Activated naive CD4-positive, alpha-beta T cell treated with anti-CD3 and anti-CD28 coated beads for 36 hours (primary cell): Measurements from ENCODE around the gene TMEM39A. TPM values are rescaled to one million over a fixed set of nuclear protein-coding genes. Genes with fewer than 3 reads are reported as not detected.

ENCODE experiments used
- CTCF ChIA-PET: fragments of 350-600 bp; sonication (Branson Sonifier 250); formaldehyde crosslinking; loops from one replicate; lab custom pipeline; 2021; ENCODE audit warnings: antibody characterized with exemption; lab: Charles Lee
- DNase-seq: peaks from one replicate; pipeline ENCODE4 v3.0.0-alpha.2; 2020
- H3K27ac Mint-ChIP-seq: one replicate; pipeline ENCODE4 v1.8.0; 2021; ENCODE audit warnings: mild to moderate bottlenecking, mixed read lengths
- H3K27me3 Mint-ChIP-seq: one replicate; pipeline ENCODE4 v1.8.0; 2021; ENCODE audit warnings: low read depth, mixed read lengths
- H3K36me3 Mint-ChIP-seq: one replicate; pipeline ENCODE4 v1.8.0; 2021; ENCODE audit warnings: low read depth, mixed read lengths
- H3K4me1 Mint-ChIP-seq: one replicate; pipeline ENCODE4 v1.8.0; 2021; ENCODE audit warnings: low read depth, mixed read lengths
- H3K4me3 Mint-ChIP-seq: one replicate; pipeline ENCODE4 v1.8.0; 2021; ENCODE audit warnings: mild to moderate bottlenecking, moderate library complexity, mixed read lengths
- H3K9me3 Mint-ChIP-seq: one replicate; pipeline ENCODE4 v1.8.0; 2021; ENCODE audit warnings: mixed read lengths
- intact Hi-C: fragments of 100-400 bp; cut with micrococcal nuclease; formaldehyde crosslinking; loops from one replicate; pipeline ENCODE4 v1.15.1; 2023
- total RNA-seq, 2 experiments: library from RNA; stranded (reverse); gene quantifications; one replicate each; pipeline ENCODE4 v1.2.3, GENCODE V29; 2021

Gene TMEM39A
- total RNA-seq, 2 experiments from 2014 or later, result 21.4 to 26.9 TPM

DNA sequence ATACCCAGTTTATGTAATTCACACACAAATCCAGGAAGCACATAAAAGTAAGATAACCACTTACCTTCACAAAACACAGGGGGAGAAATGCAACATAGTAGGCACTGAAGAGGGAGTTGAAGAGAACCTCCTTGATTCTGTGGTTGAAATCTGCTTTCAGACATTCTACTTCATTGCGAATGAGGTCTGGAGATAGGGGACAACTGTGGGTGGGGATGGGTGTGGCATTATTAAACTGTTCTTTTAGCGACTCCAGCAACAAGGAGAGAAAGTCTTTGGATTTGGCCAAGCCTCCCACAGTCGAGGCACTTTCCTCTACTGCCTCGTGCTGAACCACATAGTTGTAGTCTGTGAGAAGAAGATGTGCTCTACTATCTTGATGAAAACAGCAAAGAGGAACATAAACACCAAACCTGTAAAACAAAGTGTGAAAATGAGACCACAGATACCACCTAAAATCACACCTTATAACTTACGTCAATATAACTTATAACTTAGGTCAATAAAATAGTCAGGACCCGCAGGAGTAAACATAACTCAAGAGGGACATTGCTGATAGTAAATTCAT lies 25.6 kb downstream of the TMEM39A start:
- CTCF ChIA-PET, result interaction anchor here (0.9 kb wide), 1 partner anchor 10 kb away, joined by 3 read pairs; no protein-coding TSS in a partner anchor
- Mint-ChIP-seq H3K4me1 (no peaks in the 10 kb centered on the region), H3K36me3 (peaks cover 77% of the 10 kb centered on the region), H3K27me3 (no peaks in the 10 kb centered on the region), H3K9me3 (no peaks in the 10 kb centered on the region), H3K4me3 (no peak overlapping the region), H3K27ac (no peak overlapping the region)
- DNase-seq, result no peak
- intact Hi-C loops, result no loop called here

DNA sequence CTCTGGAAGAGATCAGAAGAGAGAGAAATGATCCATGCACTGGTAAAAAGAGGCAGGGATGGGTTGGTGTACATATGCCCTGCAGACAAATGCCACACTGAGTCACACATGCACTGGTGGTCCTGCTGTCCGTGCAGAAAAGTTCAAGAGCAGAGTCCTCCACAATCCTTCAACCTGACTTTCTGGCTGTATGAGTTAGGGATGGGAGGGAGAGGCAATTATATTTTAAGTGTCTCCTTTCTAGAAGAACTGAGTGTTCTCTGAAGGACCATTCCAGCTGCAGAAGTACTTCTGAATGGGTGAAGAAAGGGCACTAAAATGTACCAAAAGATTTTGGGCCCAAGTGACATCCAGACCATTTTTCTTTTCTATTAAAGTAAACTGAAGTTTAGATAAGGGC lies 26.4 kb downstream of the TMEM39A start:
- intact Hi-C loops, result no loop called here
- H3K9me3 Mint-ChIP-seq, result no peaks in the 10 kb centered on the region
- CTCF ChIA-PET, result no interaction called here
- no peak overlapping the region for H3K4me3 Mint-ChIP-seq
- no peak for DNase-seq
- H3K27ac Mint-ChIP-seq, result no peak overlapping the region
- peaks cover 76% of the 10 kb centered on the region for H3K36me3 Mint-ChIP-seq
- no peaks in the 10 kb centered on the region for H3K4me1 Mint-ChIP-seq
- H3K27me3 Mint-ChIP-seq, result no peaks in the 10 kb centered on the region

DNA sequence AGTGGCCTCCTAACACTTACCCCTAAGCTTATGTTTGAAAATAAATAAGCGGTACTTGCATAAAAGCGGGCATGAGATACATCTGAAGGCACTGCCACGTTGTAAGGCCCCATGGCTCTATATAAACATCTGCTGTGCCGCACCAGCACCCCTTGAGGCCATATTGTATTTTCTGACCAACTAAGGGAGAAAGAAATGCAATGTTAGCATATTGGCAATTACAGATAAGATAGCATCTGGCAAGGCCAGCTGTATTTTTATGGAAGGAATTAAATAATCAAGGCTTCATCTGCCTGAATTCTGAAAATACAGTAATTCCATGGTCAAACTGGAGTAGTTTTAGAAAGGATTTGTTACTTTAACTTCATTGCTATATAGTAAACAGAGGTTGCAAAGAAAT lies 28.7 kb downstream of the TMEM39A start:
- Mint-ChIP-seq H3K4me1 (no peaks in the 10 kb centered on the region), H3K27ac (no peak overlapping the region), H3K36me3 (peaks cover 80% of the 10 kb centered on the region), H3K4me3 (no peak overlapping the region), H3K27me3 (no peaks in the 10 kb centered on the region), H3K9me3 (peaks cover 10% of the 10 kb centered on the region)
- no peak for DNase-seq
- intact Hi-C loops, result no loop called here
- CTCF ChIA-PET, result no interaction called here

DNA sequence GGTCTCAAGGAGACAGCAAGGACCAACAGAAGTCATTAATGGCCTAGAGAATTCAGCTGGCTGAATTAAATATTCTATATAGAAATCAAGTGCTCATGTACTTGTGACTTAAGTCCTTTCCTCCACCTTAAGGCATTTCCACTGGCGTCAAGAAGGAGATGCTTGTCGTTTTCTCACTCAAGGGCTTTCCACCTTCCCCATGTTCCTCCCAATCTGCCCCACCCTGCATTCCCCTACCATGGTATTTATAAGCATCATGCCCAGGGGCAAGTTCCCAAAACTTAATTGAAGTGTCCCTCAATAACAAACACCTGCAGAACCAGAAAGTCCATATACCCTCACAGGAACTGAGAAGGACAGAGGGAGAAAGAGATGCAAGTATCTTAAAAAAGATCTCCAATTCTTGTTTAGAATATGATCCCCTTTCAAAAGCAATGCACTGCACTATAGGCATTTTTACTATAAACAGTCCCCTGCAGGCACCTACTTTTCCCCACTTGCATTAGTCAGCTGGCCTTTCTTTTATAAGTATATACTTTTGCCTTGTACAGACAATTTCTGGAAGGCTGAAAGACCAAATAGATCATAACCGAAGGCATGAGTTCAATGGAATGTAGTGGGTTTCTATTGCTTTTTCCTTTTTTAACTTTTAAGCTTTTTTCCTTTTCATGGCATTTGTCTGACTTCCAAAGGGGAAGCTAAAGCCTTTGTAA lies 29.6 kb downstream of the TMEM39A start:
- Mint-ChIP-seq H3K27me3 (no peaks in the 10 kb centered on the region), H3K27ac (no peak overlapping the region), H3K4me1 (no peaks in the 10 kb centered on the region), H3K9me3 (peaks cover 18% of the 10 kb centered on the region), H3K36me3 (peaks cover 87% of the 10 kb centered on the region), H3K4me3 (no peak overlapping the region)
- CTCF ChIA-PET, result interaction anchor here (0.6 kb wide), 1 partner anchor 200 kb away, joined by 3 read pairs; no protein-coding TSS in a partner anchor
- DNase-seq, result no peak
- intact Hi-C loops, result no loop called here

DNA sequence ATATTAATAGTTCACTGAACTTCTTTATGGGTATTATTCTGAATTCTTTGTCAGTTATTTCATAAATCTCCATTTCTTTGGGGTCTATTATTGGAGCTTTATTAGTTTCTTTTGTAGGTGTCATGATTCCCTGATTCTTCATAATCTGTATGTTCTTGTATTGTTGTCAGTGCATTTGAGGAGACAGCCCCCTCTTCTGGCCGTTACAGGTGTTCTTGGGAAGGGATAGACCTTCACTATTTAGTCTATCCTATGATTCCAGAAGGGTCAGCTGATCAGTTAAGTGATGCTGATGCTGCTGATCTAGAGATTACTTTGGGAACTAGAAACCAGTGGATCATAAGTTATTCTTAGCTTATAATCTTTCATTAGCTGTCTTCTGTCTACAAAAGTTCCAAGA lies 34.9 kb downstream of the TMEM39A start:
- no peak for DNase-seq
- no peaks in the 10 kb centered on the region for H3K27me3 Mint-ChIP-seq
- H3K9me3 Mint-ChIP-seq, result peaks cover 50% of the 10 kb centered on the region
- CTCF ChIA-PET, result interaction anchor here (0.6 to 1.0 kb wide), 3 partner anchors 76 to 154 kb away, joined by 3 read pairs; no protein-coding TSS in a partner anchor
- no peak overlapping the region for H3K4me3 Mint-ChIP-seq
- H3K27ac Mint-ChIP-seq, result no peak overlapping the region
- H3K4me1 Mint-ChIP-seq, result no peaks in the 10 kb centered on the region
- peaks cover 54% of the 10 kb centered on the region for H3K36me3 Mint-ChIP-seq
- intact Hi-C loops, result no loop called here

DNA sequence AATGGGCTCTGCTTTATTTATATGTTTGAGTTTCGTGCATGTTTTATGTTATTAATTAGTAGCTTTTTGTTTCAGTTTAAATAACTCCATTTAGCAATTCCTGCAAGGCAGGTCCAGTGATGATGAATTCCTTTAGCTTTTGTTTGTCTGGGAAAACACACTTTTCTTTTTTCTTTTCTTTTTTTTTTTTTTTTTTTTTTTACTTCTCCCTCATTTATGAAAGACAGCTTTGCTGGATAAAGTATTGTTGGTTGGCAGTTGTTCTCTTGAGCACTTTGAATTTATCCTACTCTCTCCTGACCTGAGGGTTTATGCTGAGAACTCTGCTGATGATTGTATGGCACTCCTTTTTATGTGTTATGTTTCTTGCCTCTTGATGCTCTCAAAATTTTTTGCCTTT lies 35.7 kb downstream of the TMEM39A start:
- intact Hi-C loops, result no loop called here
- Mint-ChIP-seq H3K36me3 (peaks cover 46% of the 10 kb centered on the region), H3K27ac (no peak overlapping the region), H3K27me3 (no peaks in the 10 kb centered on the region), H3K4me3 (no peak overlapping the region), H3K9me3 (peaks cover 50% of the 10 kb centered on the region), H3K4me1 (no peaks in the 10 kb centered on the region)
- CTCF ChIA-PET, result interaction anchor here (1.1 kb wide), 1 partner anchor 11 kb away, joined by 3 read pairs; no protein-coding TSS in a partner anchor
- no peak for DNase-seq

DNA sequence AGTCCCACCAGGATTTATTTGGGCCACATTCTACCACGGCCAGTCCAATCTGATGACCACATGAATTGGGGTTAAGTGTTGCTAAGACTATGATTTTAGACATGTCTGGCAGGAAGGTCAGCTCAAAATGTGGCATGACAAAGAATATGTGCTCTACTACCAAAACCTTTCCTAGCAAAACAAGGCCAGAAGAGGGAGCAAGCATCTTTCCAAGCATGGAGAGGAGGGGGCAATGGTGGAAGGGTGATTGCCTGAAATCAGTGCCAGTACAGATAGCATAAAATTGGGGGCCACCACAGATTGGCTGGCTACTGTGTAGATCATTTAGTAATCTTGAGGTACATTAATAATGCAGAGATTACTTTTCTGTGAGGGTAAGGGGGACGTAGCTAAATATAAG lies 43.2 kb downstream of the TMEM39A start:
- no peak overlapping the region for H3K4me3 Mint-ChIP-seq
- no peaks in the 10 kb centered on the region for H3K27me3 Mint-ChIP-seq
- H3K27ac Mint-ChIP-seq, result no peak overlapping the region
- no peaks in the 10 kb centered on the region for H3K4me1 Mint-ChIP-seq
- intact Hi-C loops, result no loop called here
- DNase-seq, result no peak
- CTCF ChIA-PET, result interaction anchor here (1.5 kb wide), 1 partner anchor 11 kb away, joined by 3 read pairs; no protein-coding TSS in a partner anchor
- H3K36me3 Mint-ChIP-seq, result no peaks in the 10 kb centered on the region
- H3K9me3 Mint-ChIP-seq, result peaks cover under 1% of the 10 kb centered on the region

DNA sequence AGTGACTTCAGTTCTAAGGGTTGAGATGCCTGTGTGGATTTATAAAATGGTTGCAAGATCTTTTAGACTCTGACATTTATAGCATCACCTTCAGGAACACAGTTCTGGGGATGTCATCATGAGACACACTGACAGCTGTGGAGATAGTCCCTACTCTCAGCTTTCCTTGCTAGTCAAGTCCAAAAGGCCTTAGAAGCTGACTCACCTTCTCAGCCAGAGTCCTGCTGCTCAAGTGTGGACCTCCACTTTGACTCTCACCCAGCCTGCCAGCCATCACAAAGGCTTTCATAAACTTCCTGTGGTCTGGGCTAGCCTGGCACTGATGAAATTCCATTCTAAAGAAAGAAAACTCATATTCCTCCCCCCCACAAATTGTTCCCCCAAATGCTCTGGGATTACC lies 44.8 kb downstream of the TMEM39A start:
- H3K9me3 Mint-ChIP-seq, result no peaks in the 10 kb centered on the region
- DNase-seq, result no peak
- no peak overlapping the region for H3K27ac Mint-ChIP-seq
- CTCF ChIA-PET, result no interaction called here
- H3K27me3 Mint-ChIP-seq, result no peaks in the 10 kb centered on the region
- intact Hi-C loops, result no loop called here
- H3K4me3 Mint-ChIP-seq, result no peak overlapping the region
- no peaks in the 10 kb centered on the region for H3K36me3 Mint-ChIP-seq
- no peaks in the 10 kb centered on the region for H3K4me1 Mint-ChIP-seq

DNA sequence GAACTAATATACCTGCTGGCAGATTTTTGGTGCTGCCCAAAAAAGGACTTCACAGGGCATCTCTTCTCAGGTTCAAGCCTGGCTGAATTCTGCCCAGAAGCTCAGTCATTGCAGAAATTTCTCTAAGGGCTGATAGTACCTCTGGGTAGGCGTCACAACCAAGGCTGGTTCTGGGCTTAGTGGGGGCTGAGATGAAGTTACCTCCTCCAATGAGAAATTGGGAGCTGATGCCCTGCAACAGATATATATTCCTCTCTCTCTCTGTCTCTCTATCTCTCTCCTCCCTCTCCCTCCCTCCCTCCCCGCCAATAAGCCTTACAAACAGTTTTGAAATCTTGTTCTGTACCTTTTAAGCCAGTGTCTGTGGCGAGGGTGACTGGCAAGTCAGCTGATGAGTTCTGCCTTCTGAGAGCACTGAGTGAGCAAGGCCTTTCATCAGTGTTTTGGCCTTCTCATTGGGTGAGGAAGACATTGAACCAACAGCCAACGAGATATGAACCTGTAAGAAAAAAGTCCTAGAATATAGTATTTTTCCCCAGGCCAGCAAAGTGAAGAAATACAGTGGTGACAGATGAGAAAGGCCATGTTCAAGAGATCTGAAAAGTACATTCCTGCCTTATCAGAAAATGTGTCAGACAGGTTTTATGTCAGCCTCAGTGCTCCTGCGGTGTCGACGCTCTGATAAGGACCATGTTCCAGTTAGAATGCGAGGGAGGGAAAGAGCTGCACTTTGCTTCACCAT lies 45.5 kb downstream of the TMEM39A start:
- H3K4me1 Mint-ChIP-seq, result no peaks in the 10 kb centered on the region
- CTCF ChIA-PET, result no interaction called here

DNA sequence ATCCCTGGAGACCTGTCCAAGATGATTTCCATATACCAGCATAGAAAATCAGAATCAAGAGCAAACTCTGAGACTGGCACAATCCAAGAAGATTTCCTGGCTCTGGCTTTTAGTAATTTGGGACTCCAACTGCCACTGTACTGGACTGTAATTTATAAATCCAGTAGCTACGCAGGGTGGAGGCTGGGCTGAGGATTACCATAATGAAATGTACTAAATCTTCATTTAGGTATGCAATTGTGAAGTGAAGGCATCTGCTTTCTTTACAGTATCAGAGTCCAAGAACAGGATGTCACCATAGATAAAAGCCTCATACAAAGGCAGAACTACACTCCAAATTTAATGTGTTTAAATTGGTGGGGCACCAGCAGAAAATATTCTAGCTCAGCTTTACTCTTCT lies 46.5 kb downstream of the TMEM39A start:
- no peak overlapping the region for H3K4me3 Mint-ChIP-seq
- intact Hi-C loops, result no loop called here
- CTCF ChIA-PET, result interaction anchor here (0.6 to 1.0 kb wide), 2 partner anchors 14 to 201 kb away, joined by 3 to 5 read pairs; no protein-coding TSS in a partner anchor

More for the DNA sequence above, 45.5 kb downstream of the TMEM39A start:
- Mint-ChIP-seq H3K27ac (no peak overlapping the region), H3K9me3 (no peaks in the 10 kb centered on the region), H3K27me3 (no peaks in the 10 kb centered on the region), H3K4me3 (no peak overlapping the region), H3K36me3 (no peaks in the 10 kb centered on the region)
- intact Hi-C loops, result no loop called here
- DNase-seq, result no peak

DNA sequence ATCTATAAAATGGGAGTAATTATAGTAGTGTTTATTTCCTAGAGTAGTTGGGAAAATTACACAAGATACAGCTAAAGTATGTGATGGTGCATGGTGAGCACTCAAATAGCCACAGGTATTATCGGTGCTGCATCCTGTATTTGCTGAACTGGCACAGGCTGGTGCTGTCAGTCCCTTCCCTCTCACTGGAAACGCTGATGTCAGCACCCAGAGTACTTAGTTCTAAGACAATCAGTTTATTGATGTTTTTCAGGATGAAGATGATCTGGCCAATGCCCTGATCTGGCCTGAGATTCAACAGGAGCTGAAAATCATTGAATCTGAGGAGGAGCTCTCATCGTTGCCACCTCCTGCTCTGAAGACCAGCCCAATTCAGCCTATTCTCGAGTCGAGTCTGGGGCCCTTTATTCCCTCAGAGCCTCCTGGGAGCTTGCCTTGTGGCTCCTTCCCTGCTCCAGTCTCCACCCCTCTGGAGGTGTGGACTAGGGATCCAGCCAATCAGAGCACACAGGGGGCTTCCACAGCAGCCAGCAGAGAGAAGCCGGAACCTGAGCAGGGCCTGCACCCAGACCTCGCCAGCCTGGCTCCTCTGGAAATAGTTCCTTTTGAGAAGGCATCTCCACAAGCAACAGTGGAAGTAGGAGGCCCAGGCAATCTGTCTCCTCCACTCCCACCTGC lies 49.7 kb downstream of the TMEM39A start:
- CTCF ChIA-PET, result no interaction called here
- Mint-ChIP-seq H3K4me1 (no peaks in the 10 kb centered on the region), H3K36me3 (peaks cover 14% of the 10 kb centered on the region), H3K27ac (no peak overlapping the region), H3K9me3 (no peaks in the 10 kb centered on the region), H3K27me3 (no peaks in the 10 kb centered on the region), H3K4me3 (no peak overlapping the region)
- intact Hi-C loops, result no loop called here
- DNase-seq, result no peak

More for the DNA sequence above, 46.5 kb downstream of the TMEM39A start:
- no peak for DNase-seq
- Mint-ChIP-seq H3K36me3 (no peaks in the 10 kb centered on the region), H3K27me3 (no peaks in the 10 kb centered on the region), H3K4me1 (no peaks in the 10 kb centered on the region), H3K27ac (no peak overlapping the region), H3K9me3 (no peaks in the 10 kb centered on the region)

DNA sequence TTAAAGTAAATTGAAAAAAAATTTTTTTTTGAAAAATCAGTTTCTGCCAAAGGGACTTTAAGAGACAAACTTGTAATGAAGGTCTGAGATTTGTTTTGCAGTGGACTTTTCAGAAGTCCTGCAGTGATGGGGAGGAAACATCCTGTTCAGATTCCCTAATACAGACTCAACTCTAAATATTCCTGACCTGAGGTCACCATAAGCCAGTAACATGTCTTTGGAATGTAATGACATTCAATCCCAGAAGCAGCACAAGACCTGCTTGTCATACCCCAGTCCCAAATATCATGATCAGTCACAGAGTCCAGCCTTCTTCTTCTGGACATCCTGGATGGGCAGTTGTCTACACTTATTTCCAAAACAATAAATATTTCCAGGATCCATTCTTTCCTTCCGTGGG lies 53.6 kb downstream of the TMEM39A start:
- Mint-ChIP-seq H3K4me3 (no peak overlapping the region), H3K27ac (no peak overlapping the region), H3K36me3 (peaks cover 16% of the 10 kb centered on the region), H3K27me3 (no peaks in the 10 kb centered on the region), H3K9me3 (no peaks in the 10 kb centered on the region), H3K4me1 (no peaks in the 10 kb centered on the region)
- CTCF ChIA-PET, result no interaction called here
- DNase-seq, result no peak
- intact Hi-C loops, result no loop called here
